ENCODE measurements around the gene SERINC3.

Gene SERINC3

GRCh38 chr20:44520881-44521280 lies 989 bp downstream of the SERINC3 start:
- Mint-ChIP-seq H3K4me3 (peak overlapping the region; percentile 88 to 94 (median 89)), H3K27me3 (ENCODE audit: low read depth) (no peaks in the 10 kb centered on the region), H3K36me3 (ENCODE audit: low read depth) (no peaks in the 10 kb centered on the region), H3K9me3 (no peaks in the 10 kb centered on the region), H3K27ac (no peak overlapping the region), H3K4me1 (peaks cover 44% of the 10 kb centered on the region)
- no peak for TF ChIP-seq CTCF (IDR thresholded peaks at IDR 0.05; ENCODE audit: unreplicated experiment in 3 of 3)

- no peaks in the 10 kb centered on the region for H3K9me3 Mint-ChIP-seq
- TF ChIP-seq CTCF (IDR thresholded peaks at IDR 0.05; ENCODE audit: unreplicated experiment in 3 of 3), result no peak
- H3K27ac Mint-ChIP-seq, result no peak overlapping the region
- peaks cover 44% of the 10 kb centered on the region for H3K4me1 Mint-ChIP-seq
- H3K4me3 Mint-ChIP-seq, result no peak overlapping the region
- peaks cover 5% of the 10 kb centered on the region for H3K36me3 Mint-ChIP-seq (ENCODE audit: low read depth)
- no peaks in the 10 kb centered on the region for H3K27me3 Mint-ChIP-seq (ENCODE audit: low read depth)
These were observed 3.6 kb downstream of the SERINC3 start for GRCh38 chr20:44518248-44518647.

GRCh38 chr20:44517454-44517853 lies 4.4 kb downstream of the SERINC3 start:
- H3K9me3 Mint-ChIP-seq, result no peaks in the 10 kb centered on the region
- H3K27me3 Mint-ChIP-seq (ENCODE audit: low read depth), result no peaks in the 10 kb centered on the region
- peaks cover 5% of the 10 kb centered on the region for H3K36me3 Mint-ChIP-seq (ENCODE audit: low read depth)

GRCh38 chr20:44516491-44516890 lies 5.4 kb downstream of the SERINC3 start:
- peaks cover 8% of the 10 kb centered on the region for H3K36me3 Mint-ChIP-seq (ENCODE audit: low read depth)
- no peaks in the 10 kb centered on the region for H3K27me3 Mint-ChIP-seq (ENCODE audit: low read depth)
- peaks cover 31% of the 10 kb centered on the region for H3K4me1 Mint-ChIP-seq
- TF ChIP-seq CTCF (IDR thresholded peaks at IDR 0.05; ENCODE audit: unreplicated experiment in 3 of 3), result no peak
- H3K27ac Mint-ChIP-seq, result no peak overlapping the region
- no peaks in the 10 kb centered on the region for H3K9me3 Mint-ChIP-seq
- no peak overlapping the region for H3K4me3 Mint-ChIP-seq

More at GRCh38 chr20:44517454-44517853, 4.4 kb downstream of the SERINC3 start:
- Mint-ChIP-seq H3K4me1 (peaks cover 39% of the 10 kb centered on the region), H3K4me3 (peak overlapping the region in 1 of 3 experiments; percentile 18), H3K27ac (no peak overlapping the region)
- no peak for TF ChIP-seq CTCF (IDR thresholded peaks at IDR 0.05; ENCODE audit: unreplicated experiment in 3 of 3)

- TF ChIP-seq CTCF (IDR thresholded peaks at IDR 0.05; ENCODE audit: unreplicated experiment in 3 of 3), result no peak
- no peaks in the 10 kb centered on the region for H3K27me3 Mint-ChIP-seq (ENCODE audit: low read depth)
- H3K4me1 Mint-ChIP-seq, result peaks cover 15% of the 10 kb centered on the region
- peaks cover 19% of the 10 kb centered on the region for H3K36me3 Mint-ChIP-seq (ENCODE audit: low read depth)
- H3K27ac Mint-ChIP-seq, result no peak overlapping the region
- H3K9me3 Mint-ChIP-seq, result no peaks in the 10 kb centered on the region
- H3K4me3 Mint-ChIP-seq, result no peak overlapping the region
These were observed 8.0 kb downstream of the SERINC3 start for GRCh38 chr20:44513871-44514270.

- no peaks in the 10 kb centered on the region for H3K9me3 Mint-ChIP-seq
- no peaks in the 10 kb centered on the region for H3K27me3 Mint-ChIP-seq (ENCODE audit: low read depth)
- no peak overlapping the region for H3K4me3 Mint-ChIP-seq
- no peaks in the 10 kb centered on the region for H3K4me1 Mint-ChIP-seq
- TF ChIP-seq CTCF (IDR thresholded peaks at IDR 0.05; ENCODE audit: unreplicated experiment in 3 of 3), result no peak
- H3K27ac Mint-ChIP-seq, result no peak overlapping the region
- peaks cover 38% of the 10 kb centered on the region for H3K36me3 Mint-ChIP-seq (ENCODE audit: low read depth)
These were observed 12.1 kb downstream of the SERINC3 start for GRCh38 chr20:44509762-44510161.

All from nephron (organoid).